HG02973 (cell line): ENCODE measurements around the gene GRIK2.

ENCODE experiments used
- ATAC-seq: cut with Tn5 transposase; IDR thresholded peaks from one replicate; pipeline ENCODE4 v1.9.1; 2021; ENCODE audit warnings: moderate library complexity; ENCODE audit not compliant: unreplicated experiment

The GRIK2 gene

GRCh38 chr6:101851911-101852310 is 458.4 kb downstream of the GRIK2 start:
- ATAC-seq, result no peak

GRCh38 chr6:101853231-101854085 is 459.9 kb downstream of the GRIK2 start:
- ATAC-seq, result no peak

- ATAC-seq, result no peak
These were observed 482.9 kb downstream of the GRIK2 start for GRCh38 chr6:101876431-101876830.

GRCh38 chr6:101878554-101879276 is 485.2 kb downstream of the GRIK2 start:
- ATAC-seq, result no peak

- no peak for ATAC-seq
These were observed 486.3 kb downstream of the GRIK2 start for GRCh38 chr6:101879782-101880181.

- no peak for ATAC-seq
These were observed 490.0 kb downstream of the GRIK2 start for GRCh38 chr6:101883505-101883904.

GRCh38 chr6:101887532-101887931 is 494.0 kb downstream of the GRIK2 start:
- ATAC-seq, result no peak

- ATAC-seq, result no peak
These were observed 514.1 kb downstream of the GRIK2 start for GRCh38 chr6:101907356-101908217.

- no peak for ATAC-seq
These were observed 515.9 kb downstream of the GRIK2 start for GRCh38 chr6:101909366-101909765.

GRCh38 chr6:101912311-101912710 is 518.8 kb downstream of the GRIK2 start:
- ATAC-seq, result no peak

- ATAC-seq, result no peak
These were observed 525.0 kb downstream of the GRIK2 start for GRCh38 chr6:101918471-101918870.

GRCh38 chr6:101921829-101922450 is 528.4 kb downstream of the GRIK2 start:
- ATAC-seq, result no peak

GRCh38 chr6:101926149-101926925 is 532.8 kb downstream of the GRIK2 start:
- ATAC-seq, result no peak

GRCh38 chr6:101931766-101932165 is 538.3 kb downstream of the GRIK2 start:
- no peak for ATAC-seq

GRCh38 chr6:101932704-101933103 is 539.2 kb downstream of the GRIK2 start:
- ATAC-seq, result no peak

- no peak for ATAC-seq
These were observed 542.2 kb downstream of the GRIK2 start for GRCh38 chr6:101935732-101936131.

GRCh38 chr6:101936516-101936915 is 543.0 kb downstream of the GRIK2 start:
- no peak for ATAC-seq

GRCh38 chr6:101937108-101937507 is 543.6 kb downstream of the GRIK2 start:
- ATAC-seq, result no peak

GRCh38 chr6:101940391-101940790 is 546.9 kb downstream of the GRIK2 start:
- no peak for ATAC-seq

- no peak for ATAC-seq
These were observed 563.5 kb downstream of the GRIK2 start for GRCh38 chr6:101956961-101957360.
